HepG2 (cell line): Measurements from ENCODE around the gene CCDC85A. TPM values are rescaled to one million over a fixed set of nuclear protein-coding genes. Genes with fewer than 3 reads are reported as not detected.

Experiments used
- ATAC-seq: fragments of 200-7000 bp; cut with Tn5 transposase; 3 replicates; pipeline ENCODE4 v1.9.1; 2020; ENCODE audit warnings: mild to moderate bottlenecking, moderate library complexity
- BruUV-seq: library from RNA; stranded (reverse); fragments of 400-500 nt; replicated peaks from 2 replicates; lab custom pipeline; 2021; lab: Mats Ljungman, UMichigan
- CTCF ChIA-PET: fragments of 300-600 bp; formaldehyde crosslinking; extraction: SDS; loops from one replicate; lab custom pipeline; 2021; ENCODE audit warnings: low total read pairs, inconsistent platforms, low intra/inter-chr PET ratio; lab: Yijun Ruan, JAX
- POLR2A ChIA-PET: fragments of 350-600 bp; sonication (Branson Sonifier 250); formaldehyde crosslinking; loops from one replicate; lab custom pipeline; 2020; ENCODE audit warnings: antibody characterized with exemption, inconsistent platforms; lab: Yijun Ruan, JAX
- DNase-seq: peaks from one replicate; pipeline ENCODE4 v3.0.0-alpha.2; 2015; ENCODE audit warnings: low spot score
- FAIRE-seq: peaks from 3 replicates; lab custom pipeline; 2011; peaks lifted over from hg19 to GRCh38; lab: Jason Lieb, UNC
- H2AFZ ChIP-seq: one replicate; pipeline ENCODE4 v1.6.1; 2011; ENCODE audit warnings: low read length, inconsistent platforms
- H3K27ac ChIP-seq: fragments of 300-600 bp; 3 replicates; pipeline ENCODE4 v1.8.0; 2011; ENCODE audit warnings: mixed run types, mild to moderate bottlenecking, mixed read lengths, low read length, inconsistent platforms; ENCODE audit not compliant: insufficient read depth; ENCODE audit errors: extremely low read length
- H3K27me3 ChIP-seq, 2 experiments: fragments of 200-600 bp in 1 of 2; 2 replicates in 1 of 2; 3 replicates in 1 of 2; pipeline versions ENCODE4 v1.6.0 to v1.8.0; 2011; ENCODE audit warnings: low read length in 2 of 2, mild to moderate bottlenecking in 2 of 2, moderate library complexity in 2 of 2, inconsistent platforms in 1 of 2; ENCODE audit not compliant: insufficient read depth in 2 of 2, control insufficient read depth in 1 of 2
- H3K36me3 ChIP-seq, 2 experiments: fragments of 200-600 bp in 1 of 2; replicated peaks in 1 of 2; 2 replicates in 1 of 2; 3 replicates in 1 of 2; pipeline versions ENCODE4 v1.5.1 to v1.8.0; 2011; ENCODE audit warnings: low read length in 2 of 2, inconsistent platforms in 1 of 2; ENCODE audit not compliant: insufficient read depth in 2 of 2, control insufficient read depth in 1 of 2
- H3K4me1 ChIP-seq: 2 replicates; pipeline ENCODE4 v1.5.1; 2012; ENCODE audit warnings: low read length, inconsistent platforms; ENCODE audit not compliant: insufficient read depth
- H3K4me2 ChIP-seq: 2 replicates; pipeline ENCODE4 v1.6.0; 2011; ENCODE audit warnings: low read depth, low read length, inconsistent platforms
- H3K4me3 ChIP-seq, 3 experiments: fragments of 200-600 bp in 1 of 3; sonication (generic), shearing (Covaris generic) in 1 of 3; replicated peaks in 1 of 3; 2 replicates each; pipeline ENCODE4 v1.5.1; 2011 to 2016; ENCODE audit warnings: low read length in 3 of 3, inconsistent platforms in 2 of 3, low read depth in 2 of 3, mild to moderate bottlenecking in 2 of 3, control low read depth in 1 of 3, mixed read lengths in 1 of 3; ENCODE audit not compliant: insufficient read depth in 1 of 3
- H3K79me2 ChIP-seq: one replicate; pipeline ENCODE4 v1.6.1; 2011; ENCODE audit warnings: low read length, inconsistent platforms; ENCODE audit not compliant: insufficient read depth
- H3K9ac ChIP-seq: 2 replicates; pipeline ENCODE4 v1.6.0; 2011; ENCODE audit warnings: mild to moderate bottlenecking, low read depth, low read length, inconsistent platforms; ENCODE audit not compliant: insufficient read depth
- H3K9me3 ChIP-seq: 2 replicates; pipeline ENCODE4 v1.5.1; 2012; ENCODE audit warnings: mild to moderate bottlenecking, low read length
- H4K20me1 ChIP-seq: 2 replicates; pipeline ENCODE4 v1.6.0; 2011; ENCODE audit warnings: inconsistent platforms, mild to moderate bottlenecking, low read length, moderate library complexity; ENCODE audit not compliant: insufficient read depth
- DMTF1 ChIP-seq: sonication (generic); formaldehyde crosslinking; IDR thresholded peaks from 2 replicates; pipeline ENCODE4 v1.4.0; 2020; ENCODE audit warnings: mild to moderate bottlenecking, missing genetic modification reagents
- FOXK1 ChIP-seq: sonication (generic); formaldehyde crosslinking; IDR thresholded peaks from 2 replicates; pipeline ENCODE4 v1.4.0; 2020; ENCODE audit warnings: low read depth, missing genetic modification reagents, borderline replicate concordance
- KDM6A ChIP-seq: IDR thresholded peaks from 2 replicates; pipeline ENCODE4 v1.6.1; 2016; ENCODE audit warnings: low read depth
- RORA ChIP-seq: sonication (generic); formaldehyde crosslinking; IDR thresholded peaks from 2 replicates; pipeline ENCODE4 v1.5.0; 2020; ENCODE audit warnings: mild to moderate bottlenecking, missing genetic modification reagents, moderate library complexity
- U2AF2 ChIP-seq: fragments of 200-400 bp; formaldehyde crosslinking; IDR thresholded peaks from 2 replicates; pipeline ENCODE4 v1.6.1; 2017; ENCODE audit warnings: low read depth, mild to moderate bottlenecking, low read length
- ZBTB7A ChIP-seq: sonication (generic); formaldehyde crosslinking; IDR thresholded peaks from 2 replicates; pipeline ENCODE4 v1.8.0; 2022; ENCODE audit warnings: mild to moderate bottlenecking, missing genetic modification reagents
- ZFP36 ChIP-seq: fragments of 150-350 bp; IDR thresholded peaks from 2 replicates; pipeline ENCODE4 v1.6.1; 2018; ENCODE audit warnings: borderline replicate concordance, low read length, low read depth; ENCODE audit not compliant: partially characterized antibody
- ZNF138 ChIP-seq: sonication (generic); formaldehyde crosslinking; IDR thresholded peaks from 2 replicates; pipeline ENCODE4 v1.5.0; 2020; ENCODE audit warnings: mild to moderate bottlenecking, low read depth, missing genetic modification reagents
- ZNF143 ChIP-seq: sonication (generic); formaldehyde crosslinking; IDR thresholded peaks from 2 replicates; pipeline ENCODE4 v1.4.0; 2020; ENCODE audit warnings: missing genetic modification reagents
- ZNF34 ChIP-seq: sonication (generic); formaldehyde crosslinking; IDR thresholded peaks from 2 replicates; pipeline ENCODE4 v1.4.0; 2020; ENCODE audit warnings: mild to moderate bottlenecking, missing genetic modification reagents, borderline replicate concordance
- WGBS: methylation state at CpG from one replicate; pipeline ENCODE4 v1.1.6; 2017; ENCODE audit warnings: low lambda C conversion rate; 5-methylcytosine and 5-hydroxymethylcytosine counted together
- in situ Hi-C: cut with HindIII; loops from 2 replicates; pipeline ENCODE4 v1.10.0; 2017; ENCODE audit warnings: low pct_unique_long_range_greater_than_20kb; ENCODE audit not compliant: extremely low pct_ligation_motif_present
- intact Hi-C: fragments of 100-400 bp; cut with micrococcal nuclease; formaldehyde crosslinking; loops from one replicate; pipeline ENCODE4 v1.10.0; 2022; ENCODE audit not compliant: unreplicated experiment
- polyA plus RNA-seq, 8 experiments: library from polyadenylated mRNA; depleted of rRNA in 3 of 8; stranded (reverse) in 7 of 8; unstranded in 1 of 8; fragments of >200 nt; fragmentation: Illumina TruSeq in 4 of 8; extraction: Trizol in 4 of 8; gene quantifications; 2 replicates each; pipeline versions ENCODE4 v1.2.1 to v1.2.3, GENCODE V29; 2011 to 2016; ENCODE audit warnings: low read depth in 4 of 8, missing spikeins in 1 of 8, mixed read lengths in 1 of 8; ENCODE audit not compliant: insufficient read depth in 1 of 8
- total RNA-seq, 5 experiments: library from RNA; depleted of rRNA; stranded (reverse); fragments of >200 nt; fragmentation: Illumina TruSeq; extraction: Trizol; gene quantifications; 2 replicates each; pipeline ENCODE4 v1.2.3, GENCODE V29; 2016; ENCODE audit warnings: low read depth in 1 of 5

CCDC85A gene
- total and polyA plus RNA-seq, 2 of the 13 experiments (the other 11 are each of a cell fraction or from before 2014, with no cell fraction given) = not detected

- no peak for TF ChIP-seq ZBTB7A (CRISPR knock-in tag)
- no peak for TF ChIP-seq ZNF143
Observed at GRCh38 chr2:56318147-56318546, 134.4 kb downstream of the CCDC85A start (continued).

GRCh38 chr2:56325661-56326345 is 142.0 kb downstream of the CCDC85A start:
- Histone ChIP-seq H3K4me3 (no peak overlapping the region), H3K36me3 (no peaks in the 10 kb centered on the region), H3K4me1 (no peaks in the 10 kb centered on the region), H3K79me2 (no peaks in the 10 kb centered on the region), H2AFZ (no peak overlapping the region), H3K9ac (no peak overlapping the region), H3K4me2 (no peak overlapping the region), H3K27ac (no peak overlapping the region), H3K9me3 (no peaks in the 10 kb centered on the region), H3K27me3 (no peaks in the 10 kb centered on the region), H4K20me1 (no peaks in the 10 kb centered on the region)
- DNase-seq (no peak), ATAC-seq (no peak)
- no TSS peak for BruUV-seq
- WGBS = 9% methylated on average over 3 of the region's 3 CpGs
- POLR2A ChIA-PET = no interaction called here
- TF ChIP-seq DMTF1 (CRISPR knock-in tag) (no peak), U2AF2 (no peak), ZNF34 (CRISPR knock-in tag) (no peak), FOXK1 (no peak), RORA (CRISPR knock-in tag) (no peak), ZFP36 (no peak), KDM6A (no peak), ZNF138 (CRISPR knock-in tag) (no peak)
- TF ChIP-seq, all 625 proteins: peak for 0
- no peak for FAIRE-seq
- in situ Hi-C loops (no loop called here), intact Hi-C loops (no loop called here)
- CTCF ChIA-PET = no interaction called here
